G401 (cell line): ENCODE measurements around the gene UNCX. TPM values are rescaled to one million over a fixed set of nuclear protein-coding genes. Genes with fewer than 3 reads are reported as not detected.
A peak's percentile ranks its signal among the peaks of the same experiment; 100 is the strongest.
"Not testable (repeated sequence)": the region's sequence is repeated elsewhere in the genome, so short reads cannot be mapped to it uniquely, and the experiment has no call there.

ENCODE experiments used
- DNase-seq: peaks from one replicate; pipeline ENCODE4 v3.0.0-alpha.2; 2015; ENCODE audit warnings: low spot score
- in situ Hi-C: cut with HindIII; loops from 2 replicates; pipeline ENCODE4 v1.10.0; 2016; ENCODE audit warnings: low sequenced_read_pairs, mixed read lengths
- total RNA-seq: library from RNA; depleted of rRNA; stranded (reverse); fragments of >200 nt; shearing (Covaris generic); gene quantifications from 2 replicates; pipeline ENCODE4 v1.2.3, GENCODE V29; 2014; rRNA removed

The UNCX gene
- total RNA-seq: 0.10 and 0.25 TPM in 2 replicates

DNA sequence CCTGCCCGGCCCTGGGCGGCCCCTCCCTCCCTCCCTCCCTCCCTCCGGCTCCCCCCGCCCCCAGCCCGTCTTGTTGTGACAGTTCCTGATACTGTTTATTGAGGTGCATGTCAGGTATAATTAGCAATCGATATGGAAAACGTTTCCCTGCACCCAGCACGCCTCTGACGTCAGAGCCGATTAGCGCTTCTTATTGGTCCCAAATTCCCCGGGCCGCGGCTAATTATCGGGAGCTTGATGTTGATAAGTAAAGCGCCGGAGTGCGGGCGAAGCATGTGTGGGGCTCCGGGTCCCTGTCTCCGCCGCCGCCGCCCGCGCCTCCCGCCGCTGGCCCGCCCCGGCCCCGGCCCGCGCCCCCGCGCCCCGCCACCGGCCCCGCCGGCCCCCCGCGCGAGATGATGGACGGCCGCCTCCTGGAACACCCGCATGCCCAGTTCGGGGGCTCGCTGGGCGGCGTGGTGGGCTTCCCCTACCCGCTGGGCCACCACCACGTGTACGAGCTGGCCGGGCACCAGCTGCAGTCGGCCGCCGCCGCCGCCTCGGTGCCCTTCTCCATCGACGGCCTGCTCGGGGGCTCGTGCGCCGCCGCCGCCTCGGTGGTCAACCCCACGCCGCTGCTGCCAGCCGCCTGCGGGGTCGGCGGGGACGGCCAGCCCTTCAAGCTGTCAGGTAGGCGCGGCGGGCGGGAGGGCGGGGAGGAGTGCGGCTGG is at the start of gene UNCX:
TSS of gene UNCX (plus strand) at position 250 of the 710 bp plus-strand sequence. CDS start at position 396, 146 bp downstream.
- DNase-seq: peak; percentile 96
- in situ Hi-C loops: no loop called here

DNA sequence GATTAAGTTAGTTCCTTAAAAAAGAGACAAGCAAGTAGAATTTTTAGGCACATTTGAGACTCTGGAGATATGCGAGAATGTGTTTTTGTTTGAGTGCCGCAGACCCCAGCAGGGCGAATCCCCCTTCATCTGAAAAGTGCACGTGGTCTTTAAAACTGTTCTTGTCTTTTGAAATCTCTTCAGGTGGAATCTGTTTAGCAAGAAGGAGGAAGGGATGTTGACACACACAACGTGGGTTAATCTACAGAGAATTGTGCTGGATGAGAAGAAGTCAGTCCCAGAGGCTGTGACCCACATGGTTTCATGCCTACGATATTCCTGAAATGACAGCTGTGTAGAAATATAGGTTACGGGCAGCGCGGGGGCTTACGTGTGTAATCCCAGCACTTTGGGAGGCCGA is 45.5 kb upstream of the UNCX start:
- in situ Hi-C loops: no loop called here
- no peak for DNase-seq

DNA sequence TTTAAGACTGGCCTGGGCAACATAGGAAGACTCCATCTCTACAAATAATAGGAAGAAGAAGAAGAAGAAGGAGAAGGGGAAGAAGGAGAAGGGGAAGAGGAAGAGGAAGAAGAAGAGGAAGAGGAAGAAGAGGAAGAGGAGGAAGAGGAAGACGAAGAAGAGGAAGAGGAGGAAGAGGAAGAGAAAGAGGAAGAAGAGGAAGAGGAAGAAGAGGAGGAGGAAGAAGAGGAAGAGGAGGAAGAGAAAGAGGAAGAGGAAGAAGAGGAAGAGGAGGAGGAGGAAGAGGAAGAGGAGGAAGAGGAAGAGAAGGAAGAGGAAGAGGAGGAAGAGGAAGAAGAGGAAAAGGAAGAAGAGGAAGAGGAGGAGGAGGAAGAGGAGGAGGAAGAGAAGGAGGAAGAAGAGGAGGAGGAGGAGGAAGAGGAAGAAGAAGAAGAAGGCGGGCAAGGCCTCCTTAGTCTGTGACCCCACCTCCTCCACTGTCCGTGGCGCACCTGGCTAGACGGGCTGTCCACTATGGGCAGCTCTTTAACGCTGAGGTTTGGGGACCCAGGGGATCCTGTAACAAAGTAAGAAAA is 43.9 kb upstream of the UNCX start:
- in situ Hi-C loops: no loop called here

DNA sequence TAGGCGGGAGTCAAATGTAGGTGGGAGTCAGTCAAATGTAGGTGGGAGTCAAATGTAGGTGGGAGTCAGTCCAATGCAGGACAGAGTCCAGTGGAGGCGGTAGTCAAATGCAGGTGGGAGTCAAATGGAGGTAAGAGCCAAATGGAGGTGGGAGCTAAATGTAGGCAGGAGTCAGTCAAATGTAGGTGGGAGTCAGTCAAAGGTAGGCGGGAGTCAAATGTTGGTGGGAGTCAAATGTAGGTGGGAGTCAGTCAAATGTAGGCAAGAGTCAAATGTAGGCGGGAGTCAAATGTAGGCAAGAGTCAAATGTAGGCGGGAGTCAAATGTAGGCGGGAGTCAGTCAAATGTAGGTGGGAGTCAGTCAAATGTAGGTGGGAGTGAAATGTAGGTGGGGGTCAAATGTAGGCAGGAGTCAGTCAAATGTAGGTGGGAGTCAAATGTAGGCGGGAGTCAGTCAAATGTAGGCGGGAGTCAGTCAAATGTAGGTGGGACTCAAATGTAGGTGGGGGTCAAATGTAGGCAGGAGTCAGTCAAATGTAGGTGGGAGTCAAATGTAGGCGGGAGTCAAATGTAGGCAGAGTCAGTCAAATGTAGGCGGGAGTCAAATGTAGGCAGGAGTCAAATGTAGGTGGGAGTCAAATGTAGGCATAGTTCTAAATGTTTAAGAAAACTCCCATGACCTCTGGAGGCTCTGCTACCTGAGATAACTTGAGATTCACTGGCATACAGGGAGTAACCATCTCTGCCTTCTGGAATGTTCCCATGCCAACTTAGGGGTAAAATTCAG is 42.5 kb upstream of the UNCX start:
- DNase-seq: no peak
- in situ Hi-C loops: no loop called here

More for the DNA sequence above, 43.9 kb upstream of the UNCX start:
- DNase-seq: no peak

DNA sequence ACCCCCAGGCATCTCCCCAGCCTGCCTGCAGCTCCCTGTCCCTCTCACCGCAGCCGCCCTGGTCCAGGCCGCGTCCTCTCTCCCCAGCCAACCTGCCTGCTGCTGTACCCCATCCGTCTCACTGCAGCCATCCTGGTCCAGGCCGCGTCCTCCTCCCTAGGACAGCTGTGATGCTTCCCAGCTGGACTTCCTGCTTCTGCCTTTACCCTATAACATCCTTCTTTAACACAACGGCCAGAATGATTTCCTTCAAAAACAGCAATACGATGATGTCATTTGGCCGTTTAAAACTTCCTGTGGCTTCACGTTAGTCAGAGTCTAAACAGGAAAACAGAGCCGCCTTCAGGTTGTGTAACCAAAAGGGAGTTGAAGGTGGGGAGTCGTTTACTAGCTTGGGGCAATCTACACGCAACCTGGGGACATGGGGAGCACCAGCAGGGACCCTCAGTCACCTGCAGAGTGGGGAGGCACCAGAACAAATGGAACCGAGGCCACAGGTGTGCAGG is 40.4 kb upstream of the UNCX start:
- no peak for DNase-seq
- in situ Hi-C loops: no loop called here

DNA sequence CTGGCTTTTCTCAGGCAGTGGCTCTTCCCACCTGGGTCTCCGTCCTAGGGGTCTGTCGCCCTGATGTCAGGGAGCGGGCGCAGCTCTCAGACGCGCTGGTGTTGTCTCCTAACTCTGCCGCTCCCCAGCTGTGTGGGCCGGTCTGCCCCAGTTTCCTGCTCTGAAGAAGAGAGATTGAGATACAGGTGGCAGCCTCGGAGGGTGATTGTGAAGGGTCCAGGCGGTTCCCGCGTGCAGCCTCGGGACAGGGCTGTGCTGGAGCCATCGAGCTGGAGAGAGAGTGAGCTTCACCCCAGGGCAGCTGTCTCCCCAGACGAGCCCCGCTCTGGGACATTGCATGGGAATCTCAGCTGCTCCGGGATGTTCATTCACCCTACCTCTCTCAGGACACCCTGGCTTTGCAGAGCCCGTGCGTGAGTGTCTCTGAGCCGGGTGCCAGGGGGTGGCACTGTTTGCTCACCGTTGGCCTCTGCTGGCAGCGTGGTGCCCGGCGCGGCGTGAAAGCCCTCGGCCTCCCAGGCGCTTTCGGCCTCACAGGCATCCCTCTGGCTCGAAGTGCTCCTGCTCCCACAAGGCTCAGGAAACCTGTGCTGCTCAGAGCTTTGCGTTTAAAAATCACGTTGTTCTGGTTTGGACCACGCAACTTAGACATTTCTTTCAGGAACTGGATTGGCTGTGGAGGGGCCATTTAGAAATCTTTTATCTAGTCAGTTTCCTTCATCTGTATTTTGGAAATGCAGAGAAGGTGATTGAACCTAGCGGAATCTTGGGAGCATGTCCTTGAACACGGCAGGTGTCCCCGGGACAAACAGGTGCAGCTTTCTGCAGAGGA is 38.9 kb upstream of the UNCX start:
- DNase-seq: peak; percentile 88
- in situ Hi-C loops: no loop called here

DNA sequence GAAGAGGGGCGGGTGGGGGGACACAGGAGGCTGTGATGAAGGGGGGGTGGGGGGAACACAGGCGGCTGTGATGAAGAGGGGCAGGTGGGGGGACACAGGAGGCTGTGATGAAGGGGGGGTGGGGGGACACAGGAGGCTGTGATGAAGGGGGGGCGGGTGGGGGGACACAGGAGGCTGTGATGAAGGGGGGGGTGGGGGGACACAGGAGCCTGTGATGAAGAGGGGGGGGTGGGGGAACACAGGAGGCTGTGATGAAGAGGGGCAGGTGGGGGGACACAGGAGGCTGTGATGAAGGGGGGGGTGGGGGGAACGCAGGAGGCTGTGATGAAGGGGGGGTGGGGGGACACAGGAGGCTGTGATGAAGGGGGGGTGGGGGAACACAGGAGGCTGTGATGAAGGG is 36.2 kb upstream of the UNCX start:
- in situ Hi-C loops: not testable (repeated sequence)

DNA sequence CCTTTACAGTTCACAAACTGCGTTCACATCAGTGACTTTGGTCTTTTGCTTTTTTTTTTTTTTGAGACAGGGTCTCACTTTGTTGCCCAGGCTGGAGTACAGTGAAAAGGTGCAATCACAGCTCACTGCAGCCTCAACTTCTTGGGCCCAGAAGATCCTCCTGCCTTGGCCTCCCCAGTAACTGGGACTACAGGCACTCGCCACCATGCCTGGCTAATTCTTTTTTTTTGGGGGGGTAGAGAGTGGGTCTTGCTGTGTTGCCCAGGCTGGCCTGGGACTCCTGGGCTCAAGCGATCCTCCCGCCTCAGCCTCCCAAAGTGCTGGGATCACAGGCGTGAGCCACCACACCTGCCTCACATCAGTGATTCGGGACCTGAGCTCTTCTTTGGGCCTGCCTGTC is 35.7 kb upstream of the UNCX start:
- in situ Hi-C loops: no loop called here
- no peak for DNase-seq

More for the DNA sequence above, 36.2 kb upstream of the UNCX start:
- not testable (repeated sequence) for DNase-seq

DNA sequence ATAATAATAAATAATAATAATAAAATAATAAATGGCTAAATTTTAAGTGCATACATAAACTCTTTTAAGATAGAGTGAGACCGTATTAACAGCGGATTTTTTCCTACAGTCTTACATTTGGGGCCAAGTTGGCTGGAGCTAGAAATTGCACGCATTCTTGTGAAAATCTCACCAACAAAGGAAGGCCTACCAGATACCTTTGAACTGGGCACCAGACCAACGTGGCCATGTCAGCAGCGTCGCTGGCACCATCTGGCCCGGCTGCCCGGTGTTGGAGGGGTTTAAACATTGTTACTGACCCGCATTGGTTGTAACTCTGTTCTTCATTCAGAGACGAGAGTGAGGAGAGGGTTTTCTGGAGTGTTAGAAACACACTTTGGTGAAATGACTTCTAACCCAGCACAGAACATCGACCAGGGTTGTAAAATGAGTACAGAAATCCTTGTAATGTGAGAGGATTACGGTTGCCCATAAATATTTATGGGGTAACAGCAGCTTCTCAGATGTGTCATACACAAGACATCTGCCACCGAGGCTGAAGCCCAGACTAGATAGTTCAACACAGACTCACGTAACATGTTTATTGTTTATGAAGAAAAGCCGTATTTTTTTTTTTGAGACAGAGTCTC is 34.6 kb upstream of the UNCX start:
- in situ Hi-C loops: no loop called here
- DNase-seq: peak; percentile 30

DNA sequence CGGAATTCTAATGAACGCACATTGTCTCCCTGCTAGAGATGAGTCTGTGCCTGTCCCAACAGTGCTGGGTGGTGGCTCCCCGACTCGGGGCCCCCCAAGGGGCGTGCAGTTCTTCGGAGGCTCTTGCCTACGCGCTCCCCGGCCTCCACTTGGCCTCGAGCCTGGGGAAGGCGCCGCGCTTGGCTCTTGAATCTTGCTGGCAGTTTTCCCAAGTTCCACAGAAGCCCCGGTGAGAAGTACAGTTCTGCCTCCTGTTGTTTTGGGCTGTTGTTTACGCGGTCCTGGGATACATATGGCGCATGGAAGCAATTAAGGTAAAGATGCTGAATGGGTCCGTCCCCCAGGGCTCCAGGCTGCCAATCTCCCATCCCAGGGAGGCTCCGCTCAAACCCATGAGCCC is 32.6 kb upstream of the UNCX start:
- in situ Hi-C loops: no loop called here
- DNase-seq: peak; percentile 51

DNA sequence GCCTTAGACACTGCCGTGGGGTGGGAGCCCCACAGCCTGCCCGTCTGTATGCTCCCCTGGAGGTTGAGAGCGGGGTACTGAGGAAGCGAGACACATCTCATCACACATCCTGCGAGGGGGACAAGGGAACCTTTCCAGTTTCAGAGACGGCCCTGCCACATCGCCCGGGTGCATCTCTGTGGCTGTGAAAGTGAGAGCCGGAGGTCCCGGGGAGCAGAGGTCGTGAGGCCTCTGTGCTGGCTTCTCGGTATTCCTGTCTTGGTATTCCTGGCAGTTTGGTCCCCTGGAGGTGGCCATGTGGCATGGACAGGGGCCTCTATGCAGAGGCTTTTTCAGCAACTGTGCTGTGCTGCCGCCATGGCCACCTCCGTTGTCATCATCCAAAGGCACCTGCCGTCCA is 30.8 kb upstream of the UNCX start:
- DNase-seq: no peak
- in situ Hi-C loops: no loop called here

DNA sequence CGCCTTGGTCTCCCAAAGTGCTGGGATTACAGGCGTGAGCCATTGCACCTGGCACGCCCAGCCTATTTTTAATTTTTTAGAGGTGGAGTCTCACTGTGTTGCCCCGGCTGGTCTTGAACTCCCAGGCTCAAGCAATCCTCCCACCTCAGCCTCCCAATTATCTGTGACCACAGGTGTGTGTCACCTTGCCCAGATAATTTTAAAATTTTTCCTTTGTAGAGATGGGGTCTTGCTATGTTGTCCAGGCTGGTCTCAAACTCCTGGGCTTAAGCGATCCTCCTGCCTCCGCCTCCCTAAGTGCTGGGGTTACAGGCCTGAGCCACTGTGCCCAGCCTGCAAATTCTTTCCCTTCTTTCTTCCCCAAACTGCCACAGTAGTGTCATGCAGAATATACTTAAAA is 29.8 kb upstream of the UNCX start:
- in situ Hi-C loops, DNase-seq: not testable (repeated sequence)

DNA sequence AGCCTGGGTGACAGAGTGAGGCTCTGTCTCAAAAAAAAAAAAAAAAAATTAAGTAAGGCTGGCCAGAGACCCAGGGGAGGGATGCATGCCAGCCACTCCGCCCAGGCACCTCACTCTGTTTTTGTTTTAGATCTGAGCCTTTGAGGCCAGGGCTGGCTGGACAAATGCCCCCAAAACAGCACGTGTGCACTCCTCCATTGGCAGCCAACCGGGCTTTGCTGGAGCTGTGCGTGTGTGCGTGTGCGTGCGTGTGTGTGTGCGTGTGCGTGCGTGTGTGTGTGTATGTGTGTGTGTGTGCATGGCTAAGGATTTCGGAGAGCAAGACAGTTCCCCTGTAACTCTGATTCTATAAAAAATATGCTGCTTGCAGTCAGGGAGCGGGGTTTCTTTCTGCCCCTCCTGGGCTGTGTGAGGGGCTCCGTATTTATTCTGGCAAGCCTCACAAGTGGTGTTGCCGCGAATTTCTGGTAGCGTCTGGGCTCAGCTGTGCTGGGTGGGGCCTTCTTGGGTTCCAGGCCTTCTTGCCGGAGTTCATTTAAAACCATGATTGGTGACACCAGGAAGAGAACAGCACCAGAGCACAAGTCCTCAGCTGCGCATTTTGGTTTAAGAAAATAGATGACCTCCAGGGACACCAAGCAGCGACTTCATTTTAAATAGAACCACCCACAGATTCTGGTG is 28.1 kb upstream of the UNCX start:
- DNase-seq: peak; percentile 94
- in situ Hi-C loops: no loop called here

DNA sequence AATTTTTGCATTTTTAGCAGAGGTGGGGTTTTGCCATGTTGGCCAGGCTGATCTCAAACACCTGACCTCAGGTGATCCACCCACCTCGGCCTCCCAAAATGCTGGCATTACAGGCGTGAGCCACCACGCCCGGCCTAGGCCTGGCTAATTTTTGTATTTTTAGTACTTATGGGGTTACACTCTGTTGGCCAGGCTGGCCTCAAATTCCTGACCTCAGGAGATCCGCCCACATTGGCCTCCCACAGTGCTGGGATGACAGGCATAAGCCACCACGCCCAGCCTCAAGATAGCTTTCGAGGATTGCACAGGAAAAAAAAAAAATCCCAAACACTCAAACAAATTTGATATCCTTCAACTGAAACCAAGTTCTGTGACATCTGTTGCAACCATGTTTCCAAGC is 26.9 kb upstream of the UNCX start:
- in situ Hi-C loops, DNase-seq: not testable (repeated sequence)

DNA sequence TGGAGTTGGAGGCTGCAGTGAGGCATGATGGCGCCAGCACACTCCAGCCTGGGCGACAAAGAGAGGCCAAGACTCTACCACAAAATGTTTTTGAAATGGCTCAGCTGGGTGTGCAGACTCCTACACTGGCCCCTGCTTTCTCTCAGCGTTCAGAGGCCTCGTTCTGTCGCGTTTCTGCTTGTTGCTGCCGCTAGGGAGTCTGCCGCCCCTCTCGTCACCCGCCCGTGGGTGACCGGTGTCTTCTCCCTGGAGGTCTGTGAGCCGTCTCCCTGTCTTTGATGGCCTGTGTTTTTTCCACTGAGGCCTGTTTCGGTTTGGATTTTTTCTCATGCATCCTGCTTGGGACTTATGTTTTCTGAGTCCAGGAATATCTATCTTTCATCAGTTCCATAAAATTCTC is 23.6 kb upstream of the UNCX start:
- no peak for DNase-seq
- in situ Hi-C loops: no loop called here

DNA sequence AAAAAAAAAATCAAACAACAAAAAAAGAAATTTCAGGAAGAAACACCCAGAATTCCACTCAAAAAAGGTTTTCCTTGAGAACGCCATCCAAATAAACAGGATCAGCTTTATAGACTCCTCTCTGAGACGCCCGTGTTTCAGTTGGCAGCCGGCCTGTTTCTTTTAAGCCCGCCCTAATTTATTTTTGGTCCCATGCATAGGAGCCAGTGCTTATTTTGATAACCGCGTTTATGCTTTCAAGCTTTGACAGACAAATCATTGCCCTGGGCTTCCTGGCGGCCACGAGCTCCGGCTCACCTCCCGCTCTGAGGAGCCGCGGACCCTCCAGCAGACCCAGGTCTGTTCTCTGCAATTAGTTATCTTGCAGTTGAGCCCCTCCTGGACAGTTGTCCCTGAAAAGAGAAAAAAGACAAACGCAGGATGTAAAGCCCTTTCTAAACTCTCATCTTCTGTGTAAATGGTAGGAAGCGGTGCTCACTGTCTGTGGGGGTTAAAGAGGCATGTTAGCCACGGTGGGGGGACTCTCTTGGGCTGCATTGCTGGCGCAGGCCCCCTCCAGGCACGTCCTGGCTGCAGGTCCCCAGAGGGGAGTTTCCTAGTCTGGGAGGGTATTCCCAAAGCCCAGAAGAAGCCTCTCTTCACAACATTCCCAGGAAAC is 22.2 kb upstream of the UNCX start:
- DNase-seq: peak; percentile 86
- in situ Hi-C loops: no loop called here

DNA sequence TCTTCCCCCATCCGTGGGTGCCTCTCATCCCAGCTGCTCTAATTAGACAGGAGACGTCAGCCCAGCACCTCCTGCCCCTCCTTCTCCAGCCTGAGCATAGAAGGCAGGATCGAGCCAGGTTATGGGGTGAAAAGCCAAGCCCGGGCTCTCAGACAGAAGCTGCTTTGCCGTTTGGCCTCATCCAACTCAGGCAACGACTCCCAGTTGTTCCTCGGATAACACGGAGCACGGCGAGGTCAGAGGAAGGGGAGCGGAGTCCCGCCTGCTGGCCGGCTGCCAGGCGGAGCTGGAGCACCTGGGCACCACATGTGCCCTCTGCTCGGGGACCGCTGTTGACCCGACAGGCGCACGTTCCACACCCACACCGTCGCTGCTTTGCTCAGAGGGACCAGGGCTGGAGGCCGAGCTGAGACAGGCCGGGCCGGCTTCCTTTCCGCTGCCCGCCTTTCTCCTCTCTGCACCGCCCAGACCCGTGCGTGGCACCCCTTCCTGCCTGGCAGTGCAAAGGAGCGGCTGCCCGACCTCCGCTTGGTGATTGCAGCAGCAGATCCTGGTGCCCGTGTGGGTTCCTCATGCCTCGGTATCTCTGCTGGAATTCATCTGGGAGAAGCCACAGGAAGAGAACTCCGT is 21.6 kb upstream of the UNCX start:
- peak; percentile 69 for DNase-seq
- in situ Hi-C loops: no loop called here
